AG09309 (cell line): Measurements from ENCODE around the gene GALNT4.
A peak's percentile ranks its signal among the peaks of the same experiment; 100 is the strongest.

ENCODE experiments used
- DNase-seq: peaks from one replicate; pipeline ENCODE4 v3.0.0-alpha.2; 2010; ENCODE audit warnings: low read depth
- H3K4me3 ChIP-seq: 2 replicates; pipeline ENCODE4 v1.5.1; 2011; ENCODE audit warnings: mild to moderate bottlenecking, low read depth, low read length, moderate library complexity; ENCODE audit not compliant: control insufficient read depth
- TF ChIP-seq, protein P1 (sequence below): IDR thresholded peaks from 2 replicates; pipeline ENCODE4 v1.5.1; 2011; ENCODE audit warnings: mild to moderate bottlenecking, low read depth, low read length, inconsistent platforms; ENCODE audit not compliant: insufficient read depth, control insufficient read depth; ENCODE audit errors: missing control alignments

Gene GALNT4

DNA sequence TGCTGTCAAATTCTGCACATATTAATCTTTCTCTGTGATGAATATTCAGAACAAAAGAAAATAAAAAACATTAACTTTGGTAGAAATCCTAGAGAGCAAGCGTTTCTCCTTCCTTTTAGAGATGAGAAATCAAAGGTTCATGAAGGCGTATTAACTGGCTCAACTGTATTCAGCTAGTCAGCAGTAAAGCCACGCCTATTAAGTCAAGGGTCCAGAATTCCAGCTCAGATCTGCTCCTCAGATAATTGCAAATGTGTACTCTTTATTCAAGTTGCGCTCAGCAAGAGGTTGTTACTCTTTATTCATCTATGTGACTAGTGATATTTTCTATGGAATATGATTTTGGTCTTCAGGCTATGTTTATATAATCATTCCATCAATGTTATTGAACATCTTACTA is 14.3 kb upstream of the GALNT4 start:
- H3K4me3 ChIP-seq: no peak overlapping the region
- no peak for DNase-seq
- TF ChIP-seq, protein P1, sequence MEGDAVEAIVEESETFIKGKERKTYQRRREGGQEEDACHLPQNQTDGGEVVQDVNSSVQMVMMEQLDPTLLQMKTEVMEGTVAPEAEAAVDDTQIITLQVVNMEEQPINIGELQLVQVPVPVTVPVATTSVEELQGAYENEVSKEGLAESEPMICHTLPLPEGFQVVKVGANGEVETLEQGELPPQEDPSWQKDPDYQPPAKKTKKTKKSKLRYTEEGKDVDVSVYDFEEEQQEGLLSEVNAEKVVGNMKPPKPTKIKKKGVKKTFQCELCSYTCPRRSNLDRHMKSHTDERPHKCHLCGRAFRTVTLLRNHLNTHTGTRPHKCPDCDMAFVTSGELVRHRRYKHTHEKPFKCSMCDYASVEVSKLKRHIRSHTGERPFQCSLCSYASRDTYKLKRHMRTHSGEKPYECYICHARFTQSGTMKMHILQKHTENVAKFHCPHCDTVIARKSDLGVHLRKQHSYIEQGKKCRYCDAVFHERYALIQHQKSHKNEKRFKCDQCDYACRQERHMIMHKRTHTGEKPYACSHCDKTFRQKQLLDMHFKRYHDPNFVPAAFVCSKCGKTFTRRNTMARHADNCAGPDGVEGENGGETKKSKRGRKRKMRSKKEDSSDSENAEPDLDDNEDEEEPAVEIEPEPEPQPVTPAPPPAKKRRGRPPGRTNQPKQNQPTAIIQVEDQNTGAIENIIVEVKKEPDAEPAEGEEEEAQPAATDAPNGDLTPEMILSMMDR: no peak

DNA sequence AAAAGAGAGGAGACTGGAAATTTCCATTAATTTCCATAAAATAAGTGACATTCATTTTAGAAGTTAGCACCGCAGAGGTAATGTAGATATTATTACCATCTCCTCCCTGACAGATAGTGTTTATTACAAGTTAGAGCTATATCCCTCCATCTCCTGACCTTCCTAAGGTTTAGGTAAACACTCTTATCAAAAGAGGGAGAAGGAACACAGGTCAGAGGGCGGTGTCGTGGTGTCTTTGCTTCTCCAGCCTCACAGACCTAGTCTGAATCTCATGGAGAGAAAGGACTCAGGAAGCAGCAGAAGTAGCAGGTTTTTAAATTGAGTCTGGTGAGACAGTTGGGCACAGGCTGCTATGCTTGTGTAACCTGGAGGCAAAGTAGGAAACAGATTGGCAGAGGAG is 12.8 kb upstream of the GALNT4 start:
- TF ChIP-seq, protein P1: no peak
- no peak overlapping the region for H3K4me3 ChIP-seq
- no peak for DNase-seq

DNA sequence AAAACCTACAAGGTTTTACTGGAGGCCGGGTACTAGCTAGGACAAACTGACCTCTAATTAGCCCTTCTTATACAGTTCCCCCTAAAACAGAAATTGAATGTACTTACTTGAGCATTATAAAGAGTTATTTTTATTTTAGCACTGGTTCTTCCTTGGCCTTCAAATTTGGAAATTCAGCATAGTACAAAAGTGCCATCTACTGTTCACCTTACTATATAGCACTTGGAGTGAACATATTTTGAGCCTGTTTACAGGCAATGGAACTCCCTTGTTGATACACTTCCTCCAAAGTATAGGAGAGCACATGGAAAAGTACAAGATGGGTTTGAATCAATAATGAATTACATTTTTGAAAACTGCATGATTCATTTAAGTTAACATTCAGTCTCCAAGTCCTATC is 5.1 kb upstream of the GALNT4 start:
- H3K4me3 ChIP-seq: no peak overlapping the region
- TF ChIP-seq, protein P1: peak; percentile 65
- no peak for DNase-seq

DNA sequence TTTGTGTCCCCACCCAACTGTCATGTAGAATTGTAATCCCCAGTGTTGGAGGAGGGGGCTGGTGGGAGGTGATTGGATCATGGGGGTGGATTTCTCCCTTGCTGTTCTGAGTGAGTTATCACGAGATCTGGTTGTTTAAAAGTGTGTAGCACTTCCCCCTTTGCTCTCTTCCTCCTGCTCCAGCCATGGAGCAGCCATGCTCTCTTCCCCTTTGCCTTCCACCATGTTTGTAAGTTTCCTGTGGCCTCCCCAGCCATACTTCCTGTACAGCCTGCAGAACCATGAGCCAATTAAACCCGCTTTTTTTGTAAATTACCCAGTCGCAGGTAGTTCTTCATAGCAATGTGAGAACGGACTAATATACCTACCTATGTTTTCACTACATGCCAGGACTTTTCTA is 3.8 kb upstream of the GALNT4 start:
- no peak for DNase-seq

DNA sequence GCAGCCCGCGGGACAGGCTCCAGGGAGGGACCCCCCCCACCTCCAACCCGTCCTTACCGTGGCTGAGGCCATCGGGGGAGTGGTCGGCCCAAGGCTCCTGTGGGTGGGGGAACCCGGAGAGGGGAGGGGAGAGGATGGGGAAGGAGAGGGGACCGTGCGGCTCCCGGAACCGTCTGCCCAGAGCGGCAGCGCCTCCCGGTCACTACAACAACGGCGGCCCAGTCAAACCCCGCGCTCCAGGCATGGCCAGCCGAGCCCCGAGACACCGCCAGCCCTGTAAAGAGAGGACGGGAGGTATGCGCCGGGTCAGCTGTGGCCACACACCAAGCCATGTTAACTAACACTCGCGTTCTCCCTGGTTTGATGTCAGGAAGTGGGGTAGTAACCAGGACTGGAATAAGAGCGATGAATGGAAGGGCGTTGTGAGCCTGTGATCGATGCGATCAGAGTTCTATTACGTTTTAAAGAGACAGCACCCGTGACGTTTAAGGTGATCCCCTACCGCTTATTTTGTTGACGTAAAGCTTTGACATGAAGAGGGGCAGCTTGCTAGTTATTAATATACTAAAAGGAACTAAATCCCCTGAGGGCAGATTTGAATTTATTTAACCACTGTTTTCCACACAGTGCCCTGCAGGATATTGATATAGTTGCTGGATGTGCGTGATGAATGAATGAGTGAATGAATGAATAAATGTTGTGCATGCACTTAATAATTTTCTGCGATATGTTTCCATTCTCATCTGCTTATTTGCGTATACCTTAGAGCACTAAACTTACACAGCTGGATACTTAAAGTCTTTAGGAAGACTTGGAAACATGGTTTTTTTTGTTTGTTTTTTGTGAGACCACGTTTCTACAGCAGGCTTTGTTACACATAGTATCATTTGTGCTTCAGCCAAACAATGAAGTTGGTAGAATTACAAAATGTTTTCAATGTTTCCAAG is 1.5 kb upstream of the GALNT4 start, which contains the start of gene POC1B:
Gene POC1B (minus strand): TSS at position 224 of the 947 bp plus-strand sequence. CDS start 152 bp downstream, at position 72.
- H3K4me3 ChIP-seq: peak within 1 kb of the TSS; percentile 65
- TF ChIP-seq, protein P1: no peak
- no peak for DNase-seq

More for the DNA sequence above, 3.8 kb upstream of the GALNT4 start:
- no peak overlapping the region for H3K4me3 ChIP-seq
- TF ChIP-seq, protein P1: no peak

DNA sequence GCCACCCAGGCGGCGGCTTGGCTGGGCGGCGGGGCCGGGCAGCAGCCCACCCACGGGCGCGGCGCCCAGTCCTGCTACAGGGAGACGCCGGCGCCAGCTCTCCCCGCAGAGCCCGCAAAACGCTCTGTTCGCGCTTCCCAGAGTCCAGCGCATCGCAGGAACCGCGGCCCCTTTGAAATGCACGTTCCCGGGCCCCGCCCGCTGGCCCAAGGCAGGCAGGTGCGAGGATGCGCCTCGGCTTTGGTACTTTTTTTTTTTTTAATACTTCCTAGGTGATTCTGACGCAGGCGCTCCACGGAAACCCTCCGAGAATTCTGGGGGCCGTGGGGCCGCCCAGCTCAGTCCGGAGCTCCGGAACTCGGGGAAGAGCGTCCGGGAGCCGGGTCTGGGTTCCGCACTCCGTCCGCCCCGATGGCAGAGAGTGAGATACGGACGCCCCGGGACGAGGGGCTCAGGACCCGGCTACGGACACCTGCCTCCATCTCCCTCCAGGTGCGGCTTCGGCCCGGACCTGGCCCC is 768 bp upstream of the GALNT4 start:
- DNase-seq: no peak
- TF ChIP-seq, protein P1: no peak
- peak overlapping the region; percentile 65 for H3K4me3 ChIP-seq
